PC-9 (cell line): ENCODE data around the gene KPNB1. TPM values are rescaled to one million over a fixed set of nuclear protein-coding genes. Genes with fewer than 3 reads are reported as not detected.
"Not testable (repeated sequence)": the region's sequence is repeated elsewhere in the genome, so short reads cannot be mapped to it uniquely, and the experiment has no call there.

ENCODE experiments used
- BruUV-seq: library from RNA; stranded (reverse); fragments of 400-500 nt; replicated peaks from 2 replicates; lab custom pipeline; 2021; lab: Mats Ljungman, UMichigan
- CTCF ChIA-PET: fragments of 300-600 bp; sonication (Branson Sonifier 250); formaldehyde crosslinking; loops from one replicate; lab custom pipeline; 2022; ENCODE audit warnings: antibody characterized with exemption; lab: Charles Lee
- POLR2A ChIA-PET: fragments of 300-600 bp; sonication (Branson Sonifier 250); formaldehyde crosslinking; loops from one replicate; lab custom pipeline; 2022; ENCODE audit warnings: antibody characterized with exemption; ENCODE audit not compliant: unreplicated experiment; lab: Charles Lee
- DNase-seq, 2 experiments: peaks; one replicate each; pipeline versions ENCODE4 v3.0.0 to v3.0.0-alpha.2; 2015 to 2022; ENCODE audit warnings: mixed read lengths in 1 of 2
- H2AFZ ChIP-seq: fragments of 200-600 bp; sonication (generic); 2 replicates; pipeline ENCODE4 v1.8.1; 2017; ENCODE audit warnings: antibody characterized with exemption
- H3F3A ChIP-seq: fragments of 200-600 bp; sonication (generic); 2 replicates; pipeline ENCODE4 v1.8.1; 2017; ENCODE audit warnings: antibody characterized with exemption, mild to moderate bottlenecking, low read depth; ENCODE audit not compliant: insufficient read depth
- H3K27ac ChIP-seq: fragments of 200-600 bp; sonication (generic); 2 replicates; pipeline ENCODE4 v1.6.1; 2016; ENCODE audit warnings: mixed run types
- H3K27me3 ChIP-seq: fragments of 200-600 bp; sonication (generic); 2 replicates; pipeline ENCODE4 v1.6.1; 2016; ENCODE audit warnings: low read depth, mixed run types; ENCODE audit not compliant: insufficient read depth
- H3K36me3 ChIP-seq: fragments of 200-600 bp; sonication (generic); 2 replicates; pipeline ENCODE4 v1.6.1; 2016; ENCODE audit warnings: low read depth, mixed run types
- H3K4me1 ChIP-seq: fragments of 200-600 bp; sonication (generic); replicated peaks from 2 replicates; pipeline ENCODE4 v1.6.1; 2016; ENCODE audit warnings: mixed run types; ENCODE audit not compliant: insufficient read depth
- H3K4me2 ChIP-seq: fragments of 200-600 bp; sonication (generic); 2 replicates; pipeline ENCODE4 v1.6.1; 2017; ENCODE audit warnings: mixed run types
- H3K4me3 ChIP-seq: fragments of 200-600 bp; sonication (generic); 2 replicates; pipeline ENCODE4 v1.6.1; 2016; ENCODE audit warnings: mixed run types
- H3K79me2 ChIP-seq: fragments of 200-600 bp; sonication (generic); 2 replicates; pipeline ENCODE4 v1.6.1; 2017; ENCODE audit warnings: low read depth, mixed run types
- H3K9me2 ChIP-seq: fragments of 200-600 bp; sonication (generic); 2 replicates; pipeline ENCODE4 v1.8.1; 2017; ENCODE audit warnings: mild to moderate bottlenecking; ENCODE audit not compliant: insufficient read depth
- H3K9me3 ChIP-seq: fragments of 200-600 bp; sonication (generic); 2 replicates; pipeline ENCODE4 v1.8.1; 2016; ENCODE audit warnings: low read depth; ENCODE audit not compliant: insufficient read depth
- H4K20me1 ChIP-seq: fragments of 200-600 bp; sonication (generic); 2 replicates; pipeline ENCODE4 v1.8.1; 2017; ENCODE audit not compliant: insufficient read depth
- EZH2 ChIP-seq: fragments of 200-600 bp; sonication (generic); IDR thresholded peaks from 2 replicates; pipeline ENCODE4 v1.8.0; 2017; ENCODE audit warnings: antibody characterized with exemption, low read depth
- intact Hi-C: fragments of 100-400 bp; cut with micrococcal nuclease; formaldehyde crosslinking; loops from one replicate; pipeline ENCODE4 v1.10.0; 2022; ENCODE audit not compliant: unreplicated experiment
- total RNA-seq: library from RNA; stranded (reverse); gene quantifications from 2 replicates; pipeline ENCODE4 v1.2.3, GENCODE V29; 2021
- TF ChIP-seq, protein P1 (sequence below): fragments of 200-600 bp; sonication (generic); conservative IDR thresholded peaks from 2 replicates; pipeline ENCODE4 v1.6.1; 2017; ENCODE audit warnings: mixed run types, antibody characterized with exemption, mild to moderate bottlenecking, moderate library complexity

The KPNB1 gene
- total RNA-seq, 1 experiment from 2014 or later: 306 TPM

DNA sequence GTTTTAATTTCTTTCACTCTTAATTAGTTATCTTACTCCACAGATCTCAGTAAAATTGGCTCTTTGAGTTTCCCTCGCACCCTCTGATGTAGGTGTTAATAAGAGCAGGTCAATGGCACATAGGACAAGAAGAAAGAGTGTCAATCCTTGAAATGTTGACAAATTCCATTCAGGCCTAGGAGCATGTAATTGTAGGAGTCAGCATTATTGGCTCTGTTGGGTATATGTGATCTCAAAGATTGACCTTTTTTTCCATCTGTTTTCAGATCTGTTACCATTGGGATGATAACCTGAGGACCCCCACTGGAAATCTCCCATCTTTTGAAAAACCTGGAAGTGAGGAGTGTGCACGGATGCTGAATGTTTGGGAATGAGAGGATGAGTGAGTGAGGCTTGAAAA is 32.4 kb downstream of the KPNB1 start:
- intact Hi-C loops: no loop called here
- POLR2A ChIA-PET: no interaction called here

DNA sequence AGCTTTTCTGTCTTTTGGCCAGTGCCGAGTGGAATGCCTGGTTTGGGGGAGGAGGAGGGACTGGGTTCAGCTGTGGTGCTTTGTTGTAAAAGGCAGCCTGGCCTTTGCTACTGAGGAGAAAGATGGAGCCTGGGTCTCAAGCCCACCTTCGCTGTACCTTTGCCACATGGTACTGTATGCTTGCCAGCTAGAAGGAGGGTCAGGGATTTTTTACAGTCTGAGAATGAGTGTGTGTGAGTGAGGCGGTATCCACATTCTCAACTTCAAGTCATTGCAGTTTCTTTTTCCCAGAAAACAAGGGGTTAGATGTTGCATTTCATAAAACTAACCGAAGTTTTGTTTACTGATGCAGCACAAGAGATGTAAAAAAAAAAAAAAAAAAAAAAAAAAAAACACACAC is 33.0 kb downstream of the KPNB1 start:
- peaks cover 32% of the 10 kb centered on the region for H4K20me1 ChIP-seq
- H3K4me1 ChIP-seq, H3K9me3 ChIP-seq, H3K4me2 ChIP-seq, H3K79me2 ChIP-seq, H2AFZ ChIP-seq, H3K27me3 ChIP-seq, POLR2A ChIA-PET, H3K9me2 ChIP-seq, DNase-seq, H3K4me3 ChIP-seq, intact Hi-C loops, H3K27ac ChIP-seq: not testable (repeated sequence)
- H3F3A ChIP-seq: peaks cover 98% of the 10 kb centered on the region
- peaks cover 48% of the 10 kb centered on the region for H3K36me3 ChIP-seq
- TSS peak; percentile 33 for BruUV-seq
- CTCF ChIA-PET: interaction anchor here (0.7 kb wide), 1 partner anchor 18 kb away, joined by 4 read pairs; no protein-coding TSS in a partner anchor

More for the DNA sequence above, 32.4 kb downstream of the KPNB1 start:
- peaks cover 98% of the 10 kb centered on the region for H3F3A ChIP-seq
- H3K4me2 ChIP-seq: no peak overlapping the region
- CTCF ChIA-PET: no interaction called here
- H3K9me3 ChIP-seq: no peaks in the 10 kb centered on the region
- no peak overlapping the region for H2AFZ ChIP-seq
- 0 out of 2 replicates have a peak, but pooled peaks cover 5% of the 10 kb centered on the region for H3K79me2 ChIP-seq
- TF ChIP-seq, protein P1, sequence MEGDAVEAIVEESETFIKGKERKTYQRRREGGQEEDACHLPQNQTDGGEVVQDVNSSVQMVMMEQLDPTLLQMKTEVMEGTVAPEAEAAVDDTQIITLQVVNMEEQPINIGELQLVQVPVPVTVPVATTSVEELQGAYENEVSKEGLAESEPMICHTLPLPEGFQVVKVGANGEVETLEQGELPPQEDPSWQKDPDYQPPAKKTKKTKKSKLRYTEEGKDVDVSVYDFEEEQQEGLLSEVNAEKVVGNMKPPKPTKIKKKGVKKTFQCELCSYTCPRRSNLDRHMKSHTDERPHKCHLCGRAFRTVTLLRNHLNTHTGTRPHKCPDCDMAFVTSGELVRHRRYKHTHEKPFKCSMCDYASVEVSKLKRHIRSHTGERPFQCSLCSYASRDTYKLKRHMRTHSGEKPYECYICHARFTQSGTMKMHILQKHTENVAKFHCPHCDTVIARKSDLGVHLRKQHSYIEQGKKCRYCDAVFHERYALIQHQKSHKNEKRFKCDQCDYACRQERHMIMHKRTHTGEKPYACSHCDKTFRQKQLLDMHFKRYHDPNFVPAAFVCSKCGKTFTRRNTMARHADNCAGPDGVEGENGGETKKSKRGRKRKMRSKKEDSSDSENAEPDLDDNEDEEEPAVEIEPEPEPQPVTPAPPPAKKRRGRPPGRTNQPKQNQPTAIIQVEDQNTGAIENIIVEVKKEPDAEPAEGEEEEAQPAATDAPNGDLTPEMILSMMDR: no peak
- TF ChIP-seq EZH2: no peak
- H3K27ac ChIP-seq: no peak overlapping the region; the same call in 1 of the 2 replicates
- peaks cover 53% of the 10 kb centered on the region for H3K36me3 ChIP-seq
- peaks cover 37% of the 10 kb centered on the region for H4K20me1 ChIP-seq
- no TSS peak for BruUV-seq
- no peaks in the 10 kb centered on the region for H3K9me2 ChIP-seq
- no peaks in the 10 kb centered on the region for H3K27me3 ChIP-seq
- no peaks in the 10 kb centered on the region for H3K4me1 ChIP-seq
- DNase-seq: no peak
- H3K4me3 ChIP-seq: no peak overlapping the region

DNA sequence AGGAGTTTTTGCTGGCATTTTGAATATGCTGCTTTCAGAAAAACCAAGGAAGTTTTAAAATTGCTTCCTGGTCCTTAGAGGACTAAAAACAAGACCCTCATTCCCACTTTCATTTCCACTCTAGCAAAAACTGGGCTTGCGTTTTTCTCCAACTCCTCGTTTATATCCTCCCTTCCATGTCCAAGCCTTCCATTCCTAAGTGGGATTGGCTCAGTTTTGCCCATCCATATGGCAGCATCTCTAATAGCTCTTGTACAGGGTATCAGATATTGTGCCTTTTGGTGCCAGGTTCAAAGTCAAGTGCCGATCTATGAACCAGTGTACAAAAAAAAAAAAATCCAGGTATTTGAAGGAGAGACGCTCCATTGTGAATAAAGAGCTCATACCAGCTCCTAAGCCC is 34.3 kb downstream of the KPNB1 start:
- no peaks in the 10 kb centered on the region for H3K4me1 ChIP-seq
- H3K27ac ChIP-seq: no peak overlapping the region
- H3K9me2 ChIP-seq: no peaks in the 10 kb centered on the region
- BruUV-seq: no TSS peak
- DNase-seq: no peak
- ChIA-PET POLR2A (interaction anchor here (0.6 kb wide), 1 partner anchor 27 kb away, joined by 6 read pairs; no protein-coding TSS in a partner anchor), CTCF (no interaction called here)
- peaks cover 94% of the 10 kb centered on the region for H3F3A ChIP-seq
- no peak overlapping the region for H2AFZ ChIP-seq
- H3K27me3 ChIP-seq: no peaks in the 10 kb centered on the region
- H3K36me3 ChIP-seq: peaks cover 38% of the 10 kb centered on the region
- H3K79me2 ChIP-seq: no peaks in the 10 kb centered on the region
- no peak overlapping the region for H3K4me2 ChIP-seq
- H4K20me1 ChIP-seq: peaks cover 23% of the 10 kb centered on the region; the same call in 1 of the 2 replicates
- H3K4me3 ChIP-seq: no peak overlapping the region
- no peaks in the 10 kb centered on the region for H3K9me3 ChIP-seq
- no peak for TF ChIP-seq EZH2
- TF ChIP-seq, protein P1: no peak
- intact Hi-C loops: no loop called here
